HEK293 (cell line): ENCODE data around the gene LARGE1.

ENCODE experiments used
- CTCF ChIA-PET: fragments of 350-600 bp; formaldehyde crosslinking; extraction: SDS; loops from one replicate; lab custom pipeline; 2021; ENCODE audit warnings: antibody characterized with exemption; lab: Yijun Ruan, JAX
- POLR2A ChIA-PET: fragments of 300-600 bp; formaldehyde crosslinking; extraction: SDS; loops from one replicate; lab custom pipeline; 2020; ENCODE audit warnings: antibody characterized with exemption, inconsistent platforms; lab: Yijun Ruan, JAX
- H3K27ac ChIP-seq: fragments of 200-500 bp; sonication (Bioruptor generic); 2 replicates; pipeline ENCODE4 v1.5.1; 2014; ENCODE audit warnings: low read depth, low read length, control low read depth, inconsistent platforms; ENCODE audit errors: extremely low read depth
- H3K36me3 ChIP-seq, 2 experiments: fragments of 200-500 bp in 1 of 2; sonication (Bioruptor generic) in 1 of 2; 1 replicate in 1 of 2; 2 replicates in 1 of 2; pipeline ENCODE4 v1.5.1; 2014 to 2017; ENCODE audit warnings: inconsistent platforms in 2 of 2, low read length in 2 of 2; ENCODE audit not compliant: control insufficient read depth in 2 of 2, insufficient read depth in 1 of 2
- H3K4me1 ChIP-seq: fragments of 200-500 bp; sonication (Bioruptor generic); 2 replicates; pipeline ENCODE4 v1.5.1; 2014; ENCODE audit warnings: mild to moderate bottlenecking, low read length, inconsistent platforms; ENCODE audit not compliant: control insufficient read depth, insufficient read depth
- H3K4me3 ChIP-seq: 2 replicates; pipeline ENCODE4 v1.5.1; 2011; ENCODE audit warnings: low read depth, mild to moderate bottlenecking, control low read depth, low read length, moderate library complexity
- H3K9me3 ChIP-seq: fragments of 200-500 bp; sonication (Bioruptor generic); 2 replicates; pipeline ENCODE4 v1.5.1; 2014; ENCODE audit warnings: low read depth, low read length, inconsistent platforms; ENCODE audit not compliant: control insufficient read depth, insufficient read depth
- BCL11B ChIP-seq: fragments of 450-650 bp; formaldehyde crosslinking; IDR thresholded peaks from 2 replicates; pipeline ENCODE4 v1.5.1; 2016; ENCODE audit warnings: low read depth, missing biosample characterization, missing genetic modification characterization
- EGR2 ChIP-seq: fragments of 450-650 bp; formaldehyde crosslinking; IDR thresholded peaks from 2 replicates; pipeline ENCODE4 v1.5.1; 2016; ENCODE audit warnings: low read depth, missing biosample characterization, missing genetic modification characterization
- FEZF1 ChIP-seq: fragments of 450-650 bp; formaldehyde crosslinking; IDR thresholded peaks from 2 replicates; pipeline ENCODE4 v1.5.1; 2016; ENCODE audit warnings: missing biosample characterization, missing genetic modification characterization
- GFI1B ChIP-seq: fragments of 450-650 bp; formaldehyde crosslinking; IDR thresholded peaks from 2 replicates; pipeline ENCODE4 v1.5.1; 2016; ENCODE audit warnings: missing biosample characterization, missing genetic modification characterization
- KLF1 ChIP-seq: fragments of 450-650 bp; formaldehyde crosslinking; IDR thresholded peaks from 2 replicates; pipeline ENCODE4 v1.5.1; 2016; ENCODE audit warnings: missing biosample characterization, missing genetic modification characterization
- KLF7 ChIP-seq: fragments of 450-650 bp; formaldehyde crosslinking; IDR thresholded peaks from 2 replicates; pipeline ENCODE4 v1.5.1; 2016; ENCODE audit warnings: missing biosample characterization, missing genetic modification characterization, borderline replicate concordance
- SCRT1 ChIP-seq: fragments of 450-650 bp; formaldehyde crosslinking; IDR thresholded peaks from 2 replicates; pipeline ENCODE4 v1.5.1; 2016; ENCODE audit warnings: missing biosample characterization, missing genetic modification characterization, borderline replicate concordance
- ZNF10 ChIP-seq: fragments of 450-650 bp; formaldehyde crosslinking; IDR thresholded peaks from 2 replicates; pipeline ENCODE4 v1.5.1; 2017; ENCODE audit warnings: missing biosample characterization, missing genetic modification characterization
- ZNF2 ChIP-seq: fragments of 450-650 bp; formaldehyde crosslinking; IDR thresholded peaks from 2 replicates; pipeline ENCODE4 v1.5.1; 2016; ENCODE audit warnings: missing biosample characterization, missing genetic modification characterization
- ZNF211 ChIP-seq: fragments of 450-650 bp; formaldehyde crosslinking; IDR thresholded peaks from 2 replicates; pipeline ENCODE4 v1.5.1; 2016; ENCODE audit warnings: low read depth, missing biosample characterization, missing genetic modification characterization
- ZNF239 ChIP-seq: fragments of 450-650 bp; formaldehyde crosslinking; IDR thresholded peaks from 2 replicates; pipeline ENCODE4 v1.5.1; 2016; ENCODE audit warnings: missing biosample characterization, missing genetic modification characterization
- ZNF473 ChIP-seq: fragments of 450-650 bp; formaldehyde crosslinking; IDR thresholded peaks from 2 replicates; pipeline ENCODE4 v1.5.1; 2017; ENCODE audit warnings: missing biosample characterization, missing genetic modification characterization
- ZNF548 ChIP-seq: fragments of 450-650 bp; formaldehyde crosslinking; IDR thresholded peaks from 2 replicates; pipeline ENCODE4 v1.5.1; 2016; ENCODE audit warnings: missing biosample characterization, missing genetic modification characterization
- ZNF558 ChIP-seq: fragments of 450-650 bp; formaldehyde crosslinking; IDR thresholded peaks from 2 replicates; pipeline ENCODE4 v1.5.1; 2016; ENCODE audit warnings: missing biosample characterization, missing genetic modification characterization
- ZNF561 ChIP-seq: fragments of 450-650 bp; IDR thresholded peaks from 2 replicates; pipeline ENCODE4 v1.5.1; 2018; ENCODE audit warnings: missing biosample characterization, missing genetic modification characterization, borderline replicate concordance
- ZNF571 ChIP-seq: fragments of 450-650 bp; formaldehyde crosslinking; IDR thresholded peaks from 2 replicates; pipeline ENCODE4 v1.5.0; 2017; ENCODE audit warnings: missing biosample characterization, missing genetic modification characterization
- ZNF660 ChIP-seq: fragments of 450-650 bp; IDR thresholded peaks from 2 replicates; pipeline ENCODE4 v1.5.1; 2018; ENCODE audit warnings: missing biosample characterization, mild to moderate bottlenecking, missing genetic modification characterization
- ZNF776 ChIP-seq: fragments of 450-650 bp; formaldehyde crosslinking; IDR thresholded peaks from 2 replicates; pipeline ENCODE4 v1.5.0; 2017; ENCODE audit warnings: missing biosample characterization, missing genetic modification characterization, borderline replicate concordance
- ZNF792 ChIP-seq: fragments of 450-650 bp; formaldehyde crosslinking; IDR thresholded peaks from 2 replicates; pipeline ENCODE4 v1.5.1; 2016; ENCODE audit warnings: missing biosample characterization, missing genetic modification characterization
- TF ChIP-seq, protein P1 (sequence below): fragments of 450-650 bp; formaldehyde crosslinking; IDR thresholded peaks from 2 replicates; pipeline ENCODE4 v1.5.1; 2016; ENCODE audit warnings: missing biosample characterization, missing genetic modification characterization
- TF ChIP-seq, protein P2 (sequence below): fragments of 450-650 bp; formaldehyde crosslinking; IDR thresholded peaks from 2 replicates; pipeline ENCODE4 v1.5.1; 2016; ENCODE audit warnings: missing biosample characterization, missing genetic modification characterization
- TF ChIP-seq, protein P3 (sequence below): fragments of 450-650 bp; formaldehyde crosslinking; IDR thresholded peaks from 2 replicates; pipeline ENCODE4 v1.5.0; 2017; ENCODE audit warnings: missing biosample characterization, missing genetic modification characterization, borderline replicate concordance
- TF ChIP-seq, protein P4 (sequence below): fragments of 450-650 bp; formaldehyde crosslinking; IDR thresholded peaks from 2 replicates; pipeline ENCODE4 v1.5.1; 2016; ENCODE audit warnings: missing biosample characterization, missing genetic modification characterization
- TF ChIP-seq, protein P5 (sequence below): fragments of 450-650 bp; formaldehyde crosslinking; IDR thresholded peaks from 2 replicates; pipeline ENCODE4 v1.5.1; 2016; ENCODE audit warnings: missing biosample characterization, missing genetic modification characterization
- TF ChIP-seq, protein P6 (sequence below): IDR thresholded peaks from 2 replicates; pipeline ENCODE4 v1.6.1; 2011; ENCODE audit warnings: mild to moderate bottlenecking, low read depth, low read length, borderline replicate concordance

Gene LARGE1

DNA sequence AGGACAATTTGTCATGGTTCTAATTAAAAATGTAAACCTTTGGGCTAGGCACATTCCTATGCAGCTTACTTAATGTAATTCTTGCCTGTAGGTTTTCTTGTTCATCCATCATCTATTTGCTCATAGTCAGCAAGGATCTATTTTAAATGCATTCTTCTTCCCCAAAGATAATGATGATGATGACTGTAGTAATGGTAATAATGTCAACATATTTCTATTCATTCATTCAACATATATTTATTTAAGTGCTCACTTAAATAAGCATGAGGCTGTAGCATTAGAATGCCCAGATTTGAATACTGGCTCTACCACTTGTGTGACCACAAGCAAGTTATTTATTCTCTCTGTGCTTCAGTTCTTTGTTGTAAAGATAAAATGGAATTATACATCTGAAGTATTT, 692.5 kb downstream of the LARGE1 start:
- CTCF ChIA-PET: interaction anchor here (0.6 to 1.7 kb wide), 5 partner anchors 11 to 226 kb away, joined by 3 to 6 read pairs (median 3); no protein-coding TSS in a partner anchor
- TF ChIP-seq BCL11B (tag by site-specific recombination) (no peak), ZNF211 (tag by site-specific recombination) (no peak), FEZF1 (tag by site-specific recombination) (no peak), EGR2 (tag by site-specific recombination) (no peak), GFI1B (tag by site-specific recombination) (no peak), ZNF561 (tag by site-specific recombination) (no peak), ZNF473 (no peak), ZNF571 (tag by site-specific recombination) (no peak), ZNF776 (tag by site-specific recombination) (no peak), ZNF239 (no peak), ZNF660 (tag by site-specific recombination) (no peak), ZNF10 (tag by site-specific recombination) (no peak), ZNF2 (tag by site-specific recombination) (no peak)
- TF ChIP-seq, protein P1, sequence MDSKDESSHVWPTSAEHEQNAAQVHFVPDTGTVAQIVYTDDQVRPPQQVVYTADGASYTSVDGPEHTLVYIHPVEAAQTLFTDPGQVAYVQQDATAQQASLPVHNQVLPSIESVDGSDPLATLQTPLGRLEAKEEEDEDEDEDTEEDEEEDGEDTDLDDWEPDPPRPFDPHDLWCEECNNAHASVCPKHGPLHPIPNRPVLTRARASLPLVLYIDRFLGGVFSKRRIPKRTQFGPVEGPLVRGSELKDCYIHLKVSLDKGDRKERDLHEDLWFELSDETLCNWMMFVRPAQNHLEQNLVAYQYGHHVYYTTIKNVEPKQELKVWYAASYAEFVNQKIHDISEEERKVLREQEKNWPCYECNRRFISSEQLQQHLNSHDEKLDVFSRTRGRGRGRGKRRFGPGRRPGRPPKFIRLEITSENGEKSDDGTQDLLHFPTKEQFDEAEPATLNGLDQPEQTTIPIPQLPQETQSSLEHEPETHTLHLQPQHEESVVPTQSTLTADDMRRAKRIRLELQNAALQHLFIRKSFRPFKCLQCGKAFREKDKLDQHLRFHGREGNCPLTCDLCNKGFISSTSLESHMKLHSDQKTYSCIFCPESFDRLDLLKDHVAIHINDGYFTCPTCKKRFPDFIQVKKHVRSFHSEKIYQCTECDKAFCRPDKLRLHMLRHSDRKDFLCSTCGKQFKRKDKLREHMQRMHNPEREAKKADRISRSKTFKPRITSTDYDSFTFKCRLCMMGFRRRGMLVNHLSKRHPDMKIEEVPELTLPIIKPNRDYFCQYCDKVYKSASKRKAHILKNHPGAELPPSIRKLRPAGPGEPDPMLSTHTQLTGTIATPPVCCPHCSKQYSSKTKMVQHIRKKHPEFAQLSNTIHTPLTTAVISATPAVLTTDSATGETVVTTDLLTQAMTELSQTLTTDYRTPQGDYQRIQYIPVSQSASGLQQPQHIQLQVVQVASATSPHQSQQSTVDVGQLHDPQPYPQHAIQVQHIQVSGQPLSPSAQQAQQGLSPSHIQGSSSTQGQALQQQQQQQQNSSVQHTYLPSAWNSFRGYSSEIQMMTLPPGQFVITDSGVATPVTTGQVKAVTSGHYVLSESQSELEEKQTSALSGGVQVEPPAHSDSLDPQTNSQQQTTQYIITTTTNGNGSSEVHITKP: no peak
- TF ChIP-seq, protein P2, sequence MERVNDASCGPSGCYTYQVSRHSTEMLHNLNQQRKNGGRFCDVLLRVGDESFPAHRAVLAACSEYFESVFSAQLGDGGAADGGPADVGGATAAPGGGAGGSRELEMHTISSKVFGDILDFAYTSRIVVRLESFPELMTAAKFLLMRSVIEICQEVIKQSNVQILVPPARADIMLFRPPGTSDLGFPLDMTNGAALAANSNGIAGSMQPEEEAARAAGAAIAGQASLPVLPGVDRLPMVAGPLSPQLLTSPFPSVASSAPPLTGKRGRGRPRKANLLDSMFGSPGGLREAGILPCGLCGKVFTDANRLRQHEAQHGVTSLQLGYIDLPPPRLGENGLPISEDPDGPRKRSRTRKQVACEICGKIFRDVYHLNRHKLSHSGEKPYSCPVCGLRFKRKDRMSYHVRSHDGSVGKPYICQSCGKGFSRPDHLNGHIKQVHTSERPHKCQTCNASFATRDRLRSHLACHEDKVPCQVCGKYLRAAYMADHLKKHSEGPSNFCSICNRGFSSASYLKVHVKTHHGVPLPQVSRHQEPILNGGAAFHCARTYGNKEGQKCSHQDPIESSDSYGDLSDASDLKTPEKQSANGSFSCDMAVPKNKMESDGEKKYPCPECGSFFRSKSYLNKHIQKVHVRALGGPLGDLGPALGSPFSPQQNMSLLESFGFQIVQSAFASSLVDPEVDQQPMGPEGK (tag by site-specific recombination): no peak
- TF ChIP-seq, protein P3, sequence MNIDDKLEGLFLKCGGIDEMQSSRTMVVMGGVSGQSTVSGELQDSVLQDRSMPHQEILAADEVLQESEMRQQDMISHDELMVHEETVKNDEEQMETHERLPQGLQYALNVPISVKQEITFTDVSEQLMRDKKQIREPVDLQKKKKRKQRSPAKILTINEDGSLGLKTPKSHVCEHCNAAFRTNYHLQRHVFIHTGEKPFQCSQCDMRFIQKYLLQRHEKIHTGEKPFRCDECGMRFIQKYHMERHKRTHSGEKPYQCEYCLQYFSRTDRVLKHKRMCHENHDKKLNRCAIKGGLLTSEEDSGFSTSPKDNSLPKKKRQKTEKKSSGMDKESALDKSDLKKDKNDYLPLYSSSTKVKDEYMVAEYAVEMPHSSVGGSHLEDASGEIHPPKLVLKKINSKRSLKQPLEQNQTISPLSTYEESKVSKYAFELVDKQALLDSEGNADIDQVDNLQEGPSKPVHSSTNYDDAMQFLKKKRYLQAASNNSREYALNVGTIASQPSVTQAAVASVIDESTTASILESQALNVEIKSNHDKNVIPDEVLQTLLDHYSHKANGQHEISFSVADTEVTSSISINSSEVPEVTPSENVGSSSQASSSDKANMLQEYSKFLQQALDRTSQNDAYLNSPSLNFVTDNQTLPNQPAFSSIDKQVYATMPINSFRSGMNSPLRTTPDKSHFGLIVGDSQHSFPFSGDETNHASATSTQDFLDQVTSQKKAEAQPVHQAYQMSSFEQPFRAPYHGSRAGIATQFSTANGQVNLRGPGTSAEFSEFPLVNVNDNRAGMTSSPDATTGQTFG (tag by site-specific recombination): no peak

DNA sequence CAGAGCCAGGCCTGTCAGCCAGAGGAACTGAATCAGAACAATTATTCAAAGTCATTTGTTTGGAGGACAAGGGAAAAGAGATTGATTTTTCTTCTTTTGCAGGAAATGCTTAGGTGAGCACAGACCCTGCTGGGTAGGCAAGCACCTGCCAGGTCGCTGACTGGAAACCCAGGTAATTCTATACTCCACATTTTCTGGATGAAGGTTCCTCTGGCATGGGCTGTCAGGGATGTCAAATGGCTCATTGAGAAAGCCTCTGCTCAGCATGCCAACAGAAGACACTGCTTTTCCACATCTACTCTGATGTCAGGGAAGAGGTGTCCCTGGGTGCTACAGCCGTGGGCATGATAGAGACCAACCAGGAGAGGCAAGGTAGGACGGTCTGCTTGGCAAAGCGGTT, 695.4 kb downstream of the LARGE1 start:
- POLR2A ChIA-PET: interaction anchor here (0.6 kb wide), 1 partner anchor 15 kb away, joined by 3 read pairs; no protein-coding TSS in a partner anchor
- no peaks in the 10 kb centered on the region for H3K9me3 ChIP-seq
- CTCF ChIA-PET: no interaction called here
- H3K4me3 ChIP-seq: no peak overlapping the region
- H3K4me1 ChIP-seq: no peaks in the 10 kb centered on the region
- no peaks in the 10 kb centered on the region for H3K36me3 ChIP-seq
- no peak overlapping the region for H3K27ac ChIP-seq
- no peak for TF ChIP-seq KLF1
- TF ChIP-seq, protein P4, sequence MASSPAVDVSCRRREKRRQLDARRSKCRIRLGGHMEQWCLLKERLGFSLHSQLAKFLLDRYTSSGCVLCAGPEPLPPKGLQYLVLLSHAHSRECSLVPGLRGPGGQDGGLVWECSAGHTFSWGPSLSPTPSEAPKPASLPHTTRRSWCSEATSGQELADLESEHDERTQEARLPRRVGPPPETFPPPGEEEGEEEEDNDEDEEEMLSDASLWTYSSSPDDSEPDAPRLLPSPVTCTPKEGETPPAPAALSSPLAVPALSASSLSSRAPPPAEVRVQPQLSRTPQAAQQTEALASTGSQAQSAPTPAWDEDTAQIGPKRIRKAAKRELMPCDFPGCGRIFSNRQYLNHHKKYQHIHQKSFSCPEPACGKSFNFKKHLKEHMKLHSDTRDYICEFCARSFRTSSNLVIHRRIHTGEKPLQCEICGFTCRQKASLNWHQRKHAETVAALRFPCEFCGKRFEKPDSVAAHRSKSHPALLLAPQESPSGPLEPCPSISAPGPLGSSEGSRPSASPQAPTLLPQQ (tag by site-specific recombination): no peak
- no peak for TF ChIP-seq ZNF548 (tag by site-specific recombination)
- TF ChIP-seq SCRT1 (tag by site-specific recombination): no peak
- TF ChIP-seq, protein P5, sequence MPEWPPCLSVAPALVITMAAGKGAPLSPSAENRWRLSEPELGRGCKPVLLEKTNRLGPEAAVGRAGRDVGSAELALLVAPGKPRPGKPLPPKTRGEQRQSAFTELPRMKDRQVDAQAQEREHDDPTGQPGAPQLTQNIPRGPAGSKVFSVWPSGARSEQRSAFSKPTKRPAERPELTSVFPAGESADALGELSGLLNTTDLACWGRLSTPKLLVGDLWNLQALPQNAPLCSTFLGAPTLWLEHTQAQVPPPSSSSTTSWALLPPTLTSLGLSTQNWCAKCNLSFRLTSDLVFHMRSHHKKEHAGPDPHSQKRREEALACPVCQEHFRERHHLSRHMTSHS (tag by site-specific recombination): no peak
- TF ChIP-seq, protein P6, sequence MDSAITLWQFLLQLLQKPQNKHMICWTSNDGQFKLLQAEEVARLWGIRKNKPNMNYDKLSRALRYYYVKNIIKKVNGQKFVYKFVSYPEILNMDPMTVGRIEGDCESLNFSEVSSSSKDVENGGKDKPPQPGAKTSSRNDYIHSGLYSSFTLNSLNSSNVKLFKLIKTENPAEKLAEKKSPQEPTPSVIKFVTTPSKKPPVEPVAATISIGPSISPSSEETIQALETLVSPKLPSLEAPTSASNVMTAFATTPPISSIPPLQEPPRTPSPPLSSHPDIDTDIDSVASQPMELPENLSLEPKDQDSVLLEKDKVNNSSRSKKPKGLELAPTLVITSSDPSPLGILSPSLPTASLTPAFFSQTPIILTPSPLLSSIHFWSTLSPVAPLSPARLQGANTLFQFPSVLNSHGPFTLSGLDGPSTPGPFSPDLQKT: no peak
- no peak for TF ChIP-seq ZNF558 (tag by site-specific recombination)
- no peak for TF ChIP-seq KLF7 (tag by site-specific recombination)
- no peak for TF ChIP-seq ZNF776 (tag by site-specific recombination)
- TF ChIP-seq ZNF792: no peak

More for the DNA sequence above, 692.5 kb downstream of the LARGE1 start:
- no peaks in the 10 kb centered on the region; the same call in none of the 2 replicates for H3K9me3 ChIP-seq
- H3K36me3 ChIP-seq: no peaks in the 10 kb centered on the region
- no peak overlapping the region for H3K4me3 ChIP-seq
- POLR2A ChIA-PET: interaction anchor here (0.6 kb wide), 1 partner anchor 160 kb away, joined by 6 read pairs; no protein-coding TSS in a partner anchor
- H3K4me1 ChIP-seq: no peaks in the 10 kb centered on the region
- no peak overlapping the region for H3K27ac ChIP-seq
